IMR-90 (cell line): Measurements from ENCODE around the gene ISOC1. TPM values are rescaled to one million over a fixed set of nuclear protein-coding genes. Genes with fewer than 3 reads are reported as not detected.

Source experiments
- ATAC-seq: fragments of 200-7000 bp; cut with Tn5 transposase; 2 replicates; pipeline ENCODE4 v1.9.1; 2020; ENCODE audit warnings: low read depth, mild to moderate bottlenecking, moderate library complexity
- BruUV-seq: library from RNA; stranded (reverse); fragments of 400-500 nt; replicated peaks from 2 replicates; lab custom pipeline; 2021; lab: Mats Ljungman, UMichigan
- CTCF ChIA-PET: fragments of 300-600 bp; formaldehyde crosslinking; extraction: SDS; loops from one replicate; lab custom pipeline; 2021; ENCODE audit warnings: antibody characterized with exemption; lab: Yijun Ruan, JAX
- POLR2A ChIA-PET: fragments of 300-600 bp; sonication (Branson Sonifier 250); formaldehyde crosslinking; loops from one replicate; lab custom pipeline; 2022; ENCODE audit warnings: antibody characterized with exemption; ENCODE audit not compliant: unreplicated experiment; lab: Charles Lee
- DNase-seq: peaks from one replicate; pipeline ENCODE4 v3.0.0; 2013
- H2AFZ ChIP-seq: replicated peaks from 2 replicates; pipeline ENCODE3; 2013; ENCODE audit warnings: low read length, mild to moderate bottlenecking; ENCODE audit not compliant: poor library complexity
- H2AK5ac ChIP-seq: 2 replicates; pipeline ENCODE4 v1.6.1; 2013; ENCODE audit warnings: low read depth, low read length, inconsistent platforms
- H2AK9ac ChIP-seq: replicated peaks from 2 replicates; pipeline ENCODE3; 2013; ENCODE audit warnings: mild to moderate bottlenecking, low read depth, low read length, moderate library complexity; ENCODE audit not compliant: poor library complexity
- H2BK120ac ChIP-seq: 2 replicates; pipeline ENCODE4 v1.6.1; 2013; ENCODE audit warnings: low read depth, low read length, inconsistent platforms
- H2BK15ac ChIP-seq: 3 replicates; pipeline ENCODE4 v1.6.1; 2013; ENCODE audit warnings: low read depth, low read length, inconsistent platforms
- H2BK20ac ChIP-seq: 2 replicates; pipeline ENCODE4 v1.6.1; 2013; ENCODE audit warnings: low read depth, mild to moderate bottlenecking, inconsistent platforms, low read length, moderate library complexity
- H2BK5ac ChIP-seq: 2 replicates; pipeline ENCODE4 v1.6.1; 2013; ENCODE audit warnings: mild to moderate bottlenecking, low read depth, low read length, inconsistent platforms; ENCODE audit not compliant: poor library complexity, severe bottlenecking
- H3K14ac ChIP-seq: replicated peaks from 2 replicates; pipeline ENCODE4 v1.6.1; 2013; ENCODE audit warnings: low read depth, low read length, inconsistent platforms
- H3K18ac ChIP-seq: 2 replicates; pipeline ENCODE4 v1.6.1; 2013; ENCODE audit warnings: low read depth, low read length, control low read depth
- H3K23ac ChIP-seq: 2 replicates; pipeline ENCODE4 v1.6.1; 2013; ENCODE audit warnings: low read depth, low read length, inconsistent platforms
- H3K27ac ChIP-seq: 2 replicates; pipeline ENCODE4 v1.5.1; 2013; ENCODE audit warnings: mild to moderate bottlenecking, control low read depth, low read length; ENCODE audit not compliant: insufficient read depth
- H3K27me3 ChIP-seq: 2 replicates; pipeline ENCODE4 v1.6.1; 2013; ENCODE audit warnings: low read length; ENCODE audit not compliant: control insufficient read depth, insufficient read depth
- H3K36me3 ChIP-seq: 2 replicates; pipeline ENCODE4 v1.6.1; 2013; ENCODE audit warnings: low read length, mixed read lengths; ENCODE audit not compliant: control insufficient read depth, insufficient read depth
- H3K4ac ChIP-seq: 2 replicates; pipeline ENCODE4 v1.6.1; 2013; ENCODE audit warnings: low read depth, low read length, inconsistent platforms
- H3K4me1 ChIP-seq: 2 replicates; pipeline ENCODE4 v1.6.1; 2013; ENCODE audit warnings: low read length, mixed read lengths; ENCODE audit not compliant: control insufficient read depth, insufficient read depth
- H3K4me2 ChIP-seq: 2 replicates; pipeline ENCODE4 v1.6.1; 2013; ENCODE audit warnings: low read depth, mild to moderate bottlenecking, control low read depth, low read length, moderate library complexity
- H3K4me3 ChIP-seq: 2 replicates; pipeline ENCODE4 v1.5.1; 2013; ENCODE audit warnings: low read depth, mild to moderate bottlenecking, control low read depth, low read length, moderate library complexity; ENCODE audit not compliant: insufficient read depth
- H3K56ac ChIP-seq: 2 replicates; pipeline ENCODE4 v1.6.1; 2013; ENCODE audit warnings: low read length, inconsistent platforms; ENCODE audit not compliant: insufficient read depth; ENCODE audit errors: extremely low read depth
- H3K79me1 ChIP-seq, 2 experiments: 2 replicates each; pipeline ENCODE4 v1.6.1; 2013; ENCODE audit warnings: low read length in 2 of 2, inconsistent platforms in 1 of 2, low read depth in 1 of 2
- H3K9ac ChIP-seq: 2 replicates; pipeline ENCODE4 v1.6.1; 2013; ENCODE audit warnings: low read depth, low read length, control low read depth
- H3K9me1 ChIP-seq: 2 replicates; pipeline ENCODE4 v1.6.1; 2013; ENCODE audit warnings: low read length, inconsistent platforms; ENCODE audit not compliant: insufficient read depth
- H3K9me3 ChIP-seq: 2 replicates; pipeline ENCODE4 v1.6.1; 2013; ENCODE audit warnings: low read length; ENCODE audit not compliant: control insufficient read depth, insufficient read depth
- H4K20me1 ChIP-seq: 2 replicates; pipeline ENCODE4 v1.6.1; 2013; ENCODE audit warnings: low read length, inconsistent platforms; ENCODE audit not compliant: insufficient read depth
- H4K5ac ChIP-seq: 2 replicates; pipeline ENCODE4 v1.6.1; 2013; ENCODE audit warnings: mild to moderate bottlenecking, low read depth, low read length, control low read depth
- H4K8ac ChIP-seq, 2 experiments: 2 replicates each; pipeline ENCODE4 v1.6.1; 2013; ENCODE audit warnings: low read depth in 2 of 2, low read length in 2 of 2, control low read depth in 1 of 2, inconsistent platforms in 1 of 2
- H4K91ac ChIP-seq: 2 replicates; pipeline ENCODE4 v1.6.1; 2013; ENCODE audit warnings: low read depth, low read length, inconsistent platforms; ENCODE audit not compliant: insufficient read depth
- BHLHE40 ChIP-seq: fragments of 150-350 bp; IDR thresholded peaks from 2 replicates; pipeline ENCODE4 v1.6.1; 2016; ENCODE audit warnings: mild to moderate bottlenecking, low read depth, low read length
- CHD1 ChIP-seq: IDR thresholded peaks from 2 replicates; pipeline ENCODE4 v1.6.1; 2012; ENCODE audit warnings: low read depth, low read length, improper control_type of control experiment
- FOS ChIP-seq: fragments of 150-350 bp; IDR thresholded peaks from 2 replicates; pipeline ENCODE4 v1.6.1; 2016; ENCODE audit warnings: low read depth, low read length
- MXI1 ChIP-seq: IDR thresholded peaks from 2 replicates; pipeline ENCODE4 v1.6.1; 2012; ENCODE audit warnings: low read depth, mild to moderate bottlenecking, low read length, moderate library complexity, borderline replicate concordance
- NFE2L2 ChIP-seq: fragments of 150-350 bp; IDR thresholded peaks from 2 replicates; pipeline ENCODE4 v1.6.1; 2016; ENCODE audit warnings: low read depth, mild to moderate bottlenecking, low read length
- RAD21 ChIP-seq: IDR thresholded peaks from 2 replicates; pipeline ENCODE4 v1.6.1; 2012; ENCODE audit warnings: low read length, improper control_type of control experiment
- RCOR1 ChIP-seq: IDR thresholded peaks from 2 replicates; pipeline ENCODE4 v1.6.1; 2012; ENCODE audit warnings: mild to moderate bottlenecking, low read length, improper control_type of control experiment; ENCODE audit not compliant: insufficient replicate concordance
- RFX5 ChIP-seq: IDR thresholded peaks from 2 replicates; pipeline ENCODE4 v1.8.0; 2012; ENCODE audit warnings: low read depth, mild to moderate bottlenecking, low read length, moderate library complexity
- SMC3 ChIP-seq: fragments of 150-350 bp; IDR thresholded peaks from 2 replicates; pipeline ENCODE4 v1.6.1; 2016; ENCODE audit warnings: low read depth, mild to moderate bottlenecking, antibody characterized with exemption, low read length, moderate library complexity
- WGBS, 2 experiments: methylation state at CpG; one replicate each; pipeline versions ENCODE4 v1.1.5 to v1.1.7; 2013; ENCODE audit warnings: missing lambda C conversion rate in 2 of 2; ENCODE audit not compliant: insufficient read length in 1 of 2; ENCODE audit errors: extremely low coverage in 2 of 2; 5-methylcytosine and 5-hydroxymethylcytosine counted together
- dilution Hi-C: fragments of 300-500 bp; cut with HindIII; formaldehyde crosslinking; loops from one replicate; pipeline ENCODE4 v1.14.3; 2018; ENCODE audit warnings: low sequenced_read_pairs; ENCODE audit not compliant: unreplicated experiment
- in situ Hi-C: fragments of 300-500 bp; cut with MboI; formaldehyde crosslinking; loops from 3 replicates; pipeline ENCODE4 v1.14.3; 2019; ENCODE audit warnings: low sequenced_read_pairs, inconsistent platforms, mixed read lengths
- intact Hi-C: fragments of 100-400 bp; cut with micrococcal nuclease; formaldehyde crosslinking; loops from 2 replicates; pipeline ENCODE4 v1.10.0; 2022
- polyA plus RNA-seq, 3 experiments: library from polyadenylated mRNA; depleted of rRNA; stranded (reverse); fragments of >200 nt; gene quantifications; 2 replicates each; pipeline ENCODE4 v1.2.3, GENCODE V29; 2012; ENCODE audit warnings: low replicate concordance in 1 of 3
- total RNA-seq: library from RNA; depleted of rRNA; stranded (reverse); fragments of >200 nt; gene quantifications from 2 replicates; pipeline ENCODE4 v1.2.3, GENCODE V29; 2012
- TF ChIP-seq, protein P1 (sequence below): conservative IDR thresholded peaks from 2 replicates; pipeline ENCODE4 v1.5.1; 2012; ENCODE audit warnings: mild to moderate bottlenecking, low read depth, low read length, improper control_type of control experiment
- TF ChIP-seq, protein P2 (sequence below): fragments of 150-350 bp; IDR thresholded peaks from 2 replicates; pipeline ENCODE4 v1.6.1; 2017; ENCODE audit warnings: mild to moderate bottlenecking, antibody characterized with exemption, low read length, low read depth

Gene ISOC1
- total and polyA plus RNA-seq, 2 of the 4 experiments (the other 2 are of a cell fraction) = 10.8 to 11.6 TPM

GRCh38 chr5:129114539-129115193 lies 20.1 kb downstream of the ISOC1 start:
- in situ Hi-C loops = no loop called here
- WGBS, 2 experiments = no CpG with 5 or more reads among the region's 10 CpGs

More at GRCh38 chr5:129114539-129115193, 20.1 kb downstream of the ISOC1 start:
- no peak overlapping the region for H3K9ac ChIP-seq
- H2BK20ac ChIP-seq = no peak overlapping the region
- no peak overlapping the region for H2BK5ac ChIP-seq
- no peak overlapping the region for H2AFZ ChIP-seq
- H2AK9ac ChIP-seq = no peak overlapping the region
- no peaks in the 10 kb centered on the region for H3K27me3 ChIP-seq
- H3K9me3 ChIP-seq = no peaks in the 10 kb centered on the region
- ChIA-PET POLR2A (no interaction called here), CTCF (interaction anchor here (1.1 kb wide), 1 partner anchor 15 kb away, joined by 3 read pairs; no protein-coding TSS in a partner anchor)
- no peak overlapping the region for H3K18ac ChIP-seq
- H2AK5ac ChIP-seq = no peak overlapping the region
- no peak overlapping the region for H2BK120ac ChIP-seq
- H3K79me1 ChIP-seq = no peaks in the 10 kb centered on the region
- BruUV-seq = no TSS peak
- H3K4ac ChIP-seq = no peak overlapping the region
- no peak overlapping the region for H3K23ac ChIP-seq
- no peak overlapping the region for H3K14ac ChIP-seq
- intact Hi-C loops = loop anchor here (5.0 kb wide), 1 partner anchor 653 kb away; no protein-coding TSS in a partner anchor
- ATAC-seq = no peak
- no peak overlapping the region for H4K91ac ChIP-seq
- H3K4me2 ChIP-seq = no peak overlapping the region
- no peaks in the 10 kb centered on the region; the same call in 1 of the 2 replicates for H3K9me1 ChIP-seq
- H3K36me3 ChIP-seq = 0 out of 2 replicates have a peak, but pooled peaks cover 1% of the 10 kb centered on the region
- no peak for DNase-seq
- H3K4me1 ChIP-seq = no peaks in the 10 kb centered on the region
- no peak overlapping the region for H2BK15ac ChIP-seq
- no peak overlapping the region for H3K27ac ChIP-seq
- no peak overlapping the region for H3K4me3 ChIP-seq
- no peak overlapping the region for H4K5ac ChIP-seq
- H4K20me1 ChIP-seq = no peaks in the 10 kb centered on the region
- dilution Hi-C loops = no loop called here
- H3K56ac ChIP-seq = no peak overlapping the region
- TF ChIP-seq RCOR1 = no peak
- TF ChIP-seq MXI1 = no peak
- no peak for TF ChIP-seq SMC3
- TF ChIP-seq, protein P1, sequence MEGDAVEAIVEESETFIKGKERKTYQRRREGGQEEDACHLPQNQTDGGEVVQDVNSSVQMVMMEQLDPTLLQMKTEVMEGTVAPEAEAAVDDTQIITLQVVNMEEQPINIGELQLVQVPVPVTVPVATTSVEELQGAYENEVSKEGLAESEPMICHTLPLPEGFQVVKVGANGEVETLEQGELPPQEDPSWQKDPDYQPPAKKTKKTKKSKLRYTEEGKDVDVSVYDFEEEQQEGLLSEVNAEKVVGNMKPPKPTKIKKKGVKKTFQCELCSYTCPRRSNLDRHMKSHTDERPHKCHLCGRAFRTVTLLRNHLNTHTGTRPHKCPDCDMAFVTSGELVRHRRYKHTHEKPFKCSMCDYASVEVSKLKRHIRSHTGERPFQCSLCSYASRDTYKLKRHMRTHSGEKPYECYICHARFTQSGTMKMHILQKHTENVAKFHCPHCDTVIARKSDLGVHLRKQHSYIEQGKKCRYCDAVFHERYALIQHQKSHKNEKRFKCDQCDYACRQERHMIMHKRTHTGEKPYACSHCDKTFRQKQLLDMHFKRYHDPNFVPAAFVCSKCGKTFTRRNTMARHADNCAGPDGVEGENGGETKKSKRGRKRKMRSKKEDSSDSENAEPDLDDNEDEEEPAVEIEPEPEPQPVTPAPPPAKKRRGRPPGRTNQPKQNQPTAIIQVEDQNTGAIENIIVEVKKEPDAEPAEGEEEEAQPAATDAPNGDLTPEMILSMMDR = no peak
- TF ChIP-seq RAD21 = no peak
- TF ChIP-seq CHD1 = no peak
- TF ChIP-seq, protein P2, sequence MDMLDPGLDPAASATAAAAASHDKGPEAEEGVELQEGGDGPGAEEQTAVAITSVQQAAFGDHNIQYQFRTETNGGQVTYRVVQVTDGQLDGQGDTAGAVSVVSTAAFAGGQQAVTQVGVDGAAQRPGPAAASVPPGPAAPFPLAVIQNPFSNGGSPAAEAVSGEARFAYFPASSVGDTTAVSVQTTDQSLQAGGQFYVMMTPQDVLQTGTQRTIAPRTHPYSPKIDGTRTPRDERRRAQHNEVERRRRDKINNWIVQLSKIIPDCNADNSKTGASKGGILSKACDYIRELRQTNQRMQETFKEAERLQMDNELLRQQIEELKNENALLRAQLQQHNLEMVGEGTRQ = no peak
- no peak for TF ChIP-seq FOS
- TF ChIP-seq BHLHE40 = no peak
- TF ChIP-seq NFE2L2 = no peak
- TF ChIP-seq RFX5 = no peak
- H4K8ac ChIP-seq = no peak overlapping the region
